ENCODE data around the gene SMIM3.
A peak's percentile ranks its signal among the peaks of the same experiment; 100 is the strongest.
"Not testable (repeated sequence)": the region's sequence is repeated elsewhere in the genome, so short reads cannot be mapped to it uniquely, and the experiment has no call there.

SMIM3 gene, protein sequence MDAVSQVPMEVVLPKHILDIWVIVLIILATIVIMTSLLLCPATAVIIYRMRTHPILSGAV

DNA sequence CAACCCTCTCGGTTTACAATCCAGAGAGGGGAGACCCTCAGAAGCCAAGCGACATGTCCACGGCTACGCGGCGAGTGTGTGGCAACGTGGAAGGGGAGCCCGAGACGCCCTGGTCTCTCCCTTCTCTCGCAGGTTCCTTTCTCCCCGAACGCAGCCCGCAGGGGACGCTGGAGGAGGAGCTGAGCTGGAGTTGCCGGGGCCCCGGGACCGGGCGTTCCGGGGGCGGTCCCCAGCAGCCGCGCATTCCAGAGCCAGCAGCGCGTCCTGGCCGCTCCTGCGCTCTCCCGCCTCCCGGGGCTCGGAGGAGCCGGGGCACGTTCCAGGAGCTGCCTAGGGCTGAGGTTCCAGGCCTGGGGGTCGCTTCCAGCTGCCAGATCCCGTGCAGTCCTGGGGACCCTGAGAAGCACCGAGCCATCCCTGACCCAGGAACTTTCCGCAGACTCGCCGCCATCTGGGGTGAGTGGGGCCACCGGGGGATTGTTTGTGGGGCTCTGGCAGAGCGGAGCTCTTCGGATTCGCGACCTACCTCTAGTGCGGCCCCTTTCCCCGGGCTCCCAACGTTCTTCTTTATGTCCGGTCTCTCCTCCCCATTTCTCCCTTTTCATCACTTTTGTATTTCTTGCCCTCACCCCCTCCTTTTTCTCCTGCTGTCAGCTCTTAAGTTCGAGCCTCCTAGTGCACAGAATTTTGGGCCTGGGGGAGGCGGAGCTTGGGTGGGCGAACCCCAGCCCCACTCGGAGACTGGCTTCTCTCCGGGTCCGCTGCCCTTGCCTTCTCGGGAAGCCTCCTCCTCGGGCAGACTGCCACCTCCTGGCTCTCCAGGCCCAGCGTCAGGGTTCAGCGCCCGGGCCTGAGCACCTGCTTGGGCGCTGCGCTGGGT, at the start of gene SMIM3:
SMIM3 (plus strand) TSS at position 241 of the 880 bp plus-strand sequence. CDS start 16,684 bp downstream, outside the sequence.
- peak; percentile 87 for DNase-seq

DNA sequence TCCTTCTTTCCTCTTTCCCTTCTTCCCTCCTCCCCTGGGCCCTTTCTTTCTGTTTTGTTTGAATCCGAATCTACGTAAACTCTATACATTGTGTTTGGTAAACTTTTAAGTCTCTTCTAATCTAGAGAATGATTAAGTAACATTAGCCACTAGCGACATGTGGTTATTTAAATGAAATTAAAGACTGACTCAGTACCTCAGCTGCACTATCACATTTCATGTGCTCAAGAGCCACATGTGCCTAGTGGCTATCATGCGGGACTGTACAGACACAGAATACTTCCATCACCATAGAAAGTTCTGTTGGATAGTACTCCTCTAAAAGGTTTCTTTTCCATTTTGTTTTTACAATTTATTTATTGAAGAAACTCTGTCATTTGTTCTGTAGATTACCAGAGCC, 48.7 kb upstream of the SMIM3 start:
- DNase-seq, result no peak

DNA sequence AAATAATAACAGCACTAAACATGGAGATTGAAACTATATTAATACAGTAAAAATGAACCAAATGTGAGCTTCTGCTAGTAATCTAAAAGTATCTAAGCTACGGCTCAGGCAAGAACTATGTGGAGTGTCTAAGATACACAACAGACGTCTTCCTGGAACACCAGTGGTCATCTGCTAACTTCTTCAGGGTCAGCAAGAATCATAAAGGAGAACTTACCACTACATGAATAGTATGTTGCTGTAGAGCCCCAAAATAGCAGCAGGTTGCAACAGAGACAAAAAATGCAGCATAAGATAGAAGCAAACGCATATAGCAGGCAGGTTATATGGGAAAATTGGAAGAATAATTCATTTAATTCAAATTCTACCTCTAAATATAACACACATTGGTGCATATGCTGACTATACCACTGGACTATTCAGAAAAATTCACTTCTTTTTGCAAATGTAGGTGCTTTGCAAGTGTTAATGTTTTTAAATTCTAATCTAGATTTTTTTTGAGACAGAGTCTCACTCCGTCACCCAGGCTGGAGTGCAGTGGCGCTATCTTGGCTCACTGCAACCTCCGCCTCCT, 46.8 kb upstream of the SMIM3 start:
- no peak for DNase-seq

DNA sequence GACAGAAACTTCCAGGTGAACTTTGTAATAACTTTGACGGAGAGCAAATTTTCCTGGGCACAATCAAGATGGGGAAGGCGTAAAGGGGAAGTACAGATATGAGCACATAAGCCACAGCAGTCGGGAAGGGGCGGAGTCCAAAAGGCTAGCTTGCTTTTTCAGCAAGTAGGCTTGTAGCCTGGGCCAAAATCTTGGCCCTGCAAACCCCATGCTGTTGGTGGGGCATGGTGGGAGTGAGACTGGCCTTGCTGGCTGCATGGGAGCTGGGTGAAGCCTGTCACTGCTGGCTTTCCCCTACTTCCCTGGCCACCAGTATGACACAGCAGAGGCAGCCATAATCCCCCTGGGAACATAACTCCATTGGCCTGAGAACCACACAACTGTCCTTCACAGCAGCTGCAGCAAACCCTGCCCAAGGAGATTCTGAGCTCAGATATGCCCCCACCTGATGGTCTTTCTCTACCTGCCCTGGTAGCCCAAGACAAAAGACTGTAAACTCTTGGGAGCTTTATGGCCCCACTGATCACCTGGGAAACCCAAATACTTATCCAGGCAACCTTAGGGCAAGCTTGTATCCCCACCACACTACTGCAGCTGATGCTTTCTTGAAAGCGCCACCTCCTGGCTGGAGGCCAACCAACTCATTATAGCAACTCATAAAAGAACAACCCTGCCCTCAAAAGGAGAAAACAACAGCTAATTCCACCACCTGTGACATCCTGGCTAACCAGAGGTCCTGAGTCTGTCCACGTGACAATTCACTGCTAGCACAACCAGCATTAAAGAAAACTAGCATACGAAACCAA, 43.8 kb upstream of the SMIM3 start:
- peak; percentile 29 for DNase-seq

DNA sequence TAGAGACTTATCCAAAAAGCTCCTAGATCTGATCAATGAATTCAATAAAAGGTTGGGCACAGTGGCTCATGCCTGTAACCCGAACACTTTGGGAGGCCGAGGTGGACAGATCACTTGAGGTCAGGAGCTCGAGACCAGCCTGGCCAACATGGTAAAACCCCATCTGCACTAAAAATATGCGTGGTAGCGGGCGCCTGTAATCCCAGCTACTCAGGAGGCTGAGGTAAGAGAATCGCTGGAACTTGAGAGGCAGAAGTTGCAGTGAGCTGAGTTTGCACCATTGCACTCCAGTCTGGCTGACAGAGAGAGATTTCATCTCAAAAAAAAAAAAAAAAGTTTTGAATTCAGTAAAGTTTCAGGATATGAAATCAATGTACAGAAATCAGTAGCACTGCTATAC, 39.7 kb upstream of the SMIM3 start:
- DNase-seq, result no peak

DNA sequence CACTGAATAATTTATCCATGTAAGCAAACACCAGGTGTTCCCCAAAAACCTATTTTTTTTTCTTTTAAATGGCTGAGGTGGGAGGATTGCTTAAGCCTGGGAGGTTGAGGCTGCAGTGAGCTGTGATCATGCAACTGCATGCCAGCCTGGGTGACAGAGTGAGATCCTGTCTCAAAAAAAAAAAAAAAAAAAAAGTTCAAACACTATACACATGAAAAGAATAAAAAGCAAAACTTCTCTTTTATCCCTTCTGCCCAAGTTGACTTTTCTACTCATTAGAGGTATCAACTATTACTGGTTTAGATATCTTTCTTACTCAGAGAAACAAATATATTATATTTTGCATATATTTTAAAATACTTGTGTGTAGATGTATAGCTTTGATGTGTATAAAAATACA, 37.6 kb upstream of the SMIM3 start:
- DNase-seq, result no peak

DNA sequence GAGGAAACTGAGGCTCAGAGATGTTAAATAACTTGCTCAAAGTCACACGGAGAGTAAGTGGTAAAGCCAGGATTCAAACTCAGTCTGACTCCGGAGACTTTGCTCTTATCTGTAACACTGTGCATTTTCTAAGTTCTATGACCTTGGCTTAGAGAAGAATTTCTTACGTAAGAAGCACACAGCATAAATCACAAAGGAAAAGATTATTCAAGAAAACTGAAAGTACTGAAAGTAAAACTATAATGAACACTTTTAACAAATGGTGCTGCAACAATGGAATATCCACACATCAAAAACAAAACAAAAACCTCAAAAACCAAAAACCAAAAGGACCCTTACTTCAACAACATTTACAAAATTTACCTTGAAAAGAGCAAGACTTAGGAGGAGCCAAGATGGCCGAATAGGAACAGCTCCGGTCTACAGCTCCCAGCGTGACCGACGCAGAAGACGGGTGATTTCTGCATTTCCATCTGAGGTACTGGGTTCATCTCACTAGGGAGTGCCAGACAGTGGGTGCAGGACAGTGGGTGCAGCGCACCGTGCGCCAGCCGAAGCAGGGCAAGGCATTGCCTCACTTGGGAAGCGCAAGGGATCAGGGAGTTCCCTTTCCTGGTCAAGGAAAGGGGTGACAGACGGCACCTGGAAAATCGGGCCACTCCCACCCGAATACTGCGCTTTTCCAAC, 36.0 kb upstream of the SMIM3 start:
- not testable (repeated sequence) for DNase-seq

DNA sequence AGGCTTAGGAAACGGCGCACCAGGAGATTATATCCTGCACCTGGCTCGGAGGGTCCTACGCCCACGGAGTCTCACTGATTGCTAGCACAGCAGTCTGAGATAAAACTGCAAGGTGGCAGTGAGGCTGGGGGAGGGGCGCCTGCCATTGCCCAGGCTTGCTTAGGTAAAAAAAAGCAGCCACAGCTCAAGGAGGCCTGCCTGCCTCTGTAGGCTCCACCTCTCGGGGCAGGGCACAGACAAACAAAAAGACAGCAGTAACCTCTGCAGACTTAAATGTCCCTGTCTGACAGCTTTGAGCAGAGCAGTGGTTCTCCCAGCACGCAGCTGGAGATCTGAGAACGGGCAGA, 35.4 kb upstream of the SMIM3 start:
- DNase-seq, result not testable (repeated sequence)

DNA sequence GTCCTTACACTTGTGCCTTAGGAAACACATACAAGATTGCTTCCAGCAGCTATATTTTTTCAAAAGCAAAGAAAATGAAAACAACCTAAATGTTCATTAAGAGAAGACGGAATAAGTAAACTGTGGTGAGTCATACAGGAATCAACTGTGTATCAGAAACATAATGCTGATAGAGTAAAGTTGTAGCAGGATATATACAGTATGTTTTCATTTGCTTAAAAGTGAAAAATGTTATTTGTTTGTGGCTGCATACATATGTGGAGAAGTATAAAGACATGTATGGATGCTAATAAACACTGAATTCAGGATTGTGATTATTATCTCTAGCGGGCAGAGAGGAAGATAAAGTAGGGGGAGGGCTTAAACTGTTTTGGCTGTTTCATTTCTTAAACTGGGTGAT, 28.1 kb upstream of the SMIM3 start:
- DNase-seq, result no peak

DNA sequence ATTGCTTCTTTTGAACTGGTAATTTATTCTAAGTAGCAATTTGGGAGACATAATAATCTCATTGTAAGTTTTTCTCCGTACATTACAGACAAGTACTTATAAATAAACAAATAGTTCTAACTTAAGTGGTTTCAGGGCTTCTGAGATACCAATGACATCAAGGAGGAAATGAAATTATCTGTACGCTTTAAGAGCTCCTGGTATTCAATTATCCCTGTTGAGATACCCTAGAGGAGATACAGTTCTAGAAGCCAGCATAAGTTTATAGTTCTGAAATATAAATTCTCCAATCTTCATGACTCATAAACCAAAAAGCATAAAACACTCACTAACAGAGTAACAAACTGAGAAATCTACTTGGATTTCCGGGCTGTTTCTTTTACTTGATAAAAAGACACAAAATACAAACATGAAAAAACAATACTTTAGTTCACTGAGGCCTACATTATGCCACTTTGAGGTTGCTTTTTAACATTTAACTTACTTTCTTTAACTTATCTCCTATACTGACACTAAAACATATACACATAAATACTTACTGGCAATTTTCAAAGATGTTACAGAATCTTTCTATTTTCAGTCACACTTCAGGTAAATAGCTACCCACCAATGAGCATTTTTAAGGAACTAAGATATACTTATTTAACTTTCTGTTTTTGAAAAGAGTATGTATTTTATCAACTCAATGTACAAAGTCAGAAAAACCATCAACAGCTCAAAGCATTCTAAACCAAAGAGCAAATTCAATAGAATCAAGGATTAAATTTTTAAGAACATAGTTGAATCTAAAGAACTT, 27.3 kb upstream of the SMIM3 start:
- no peak for DNase-seq

DNA sequence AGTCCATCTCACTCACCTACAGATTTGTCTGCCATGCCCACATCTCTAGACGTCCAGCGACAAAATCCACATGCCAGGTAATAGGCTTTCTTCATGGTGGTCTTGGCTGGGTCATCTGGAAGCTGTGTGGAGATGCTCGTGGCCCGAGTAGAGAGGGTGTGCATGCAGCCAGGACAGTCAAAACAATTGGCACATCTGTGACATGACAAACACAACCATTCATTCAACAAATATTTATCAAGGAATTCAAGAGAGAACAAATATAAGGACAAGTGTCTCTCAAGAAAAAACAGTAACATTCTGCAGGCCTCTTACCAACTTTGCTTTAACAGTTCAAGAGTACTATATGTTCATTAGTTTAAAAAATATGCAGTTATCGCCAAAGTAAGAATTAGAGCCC, 25.1 kb upstream of the SMIM3 start:
- DNase-seq, result no peak

DNA sequence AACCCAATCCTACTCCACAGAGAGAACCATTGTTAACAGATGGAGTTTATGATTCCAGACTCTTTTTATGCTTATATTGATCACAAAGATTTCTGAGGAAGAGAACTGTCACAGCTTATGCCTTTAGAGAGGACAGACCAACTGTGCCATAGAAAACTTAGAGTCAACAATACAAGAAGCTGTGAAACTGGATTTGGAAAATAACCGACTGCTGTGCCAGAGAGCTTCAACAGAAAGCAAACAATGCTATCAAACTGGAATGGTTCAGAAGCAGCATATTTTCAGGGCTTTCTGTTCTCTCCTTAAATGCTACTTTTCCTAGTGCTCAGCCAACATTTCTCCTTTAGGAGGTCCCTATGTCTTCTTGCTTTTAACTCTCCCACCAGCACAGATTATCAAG, 24.7 kb upstream of the SMIM3 start:
- no peak for DNase-seq

DNA sequence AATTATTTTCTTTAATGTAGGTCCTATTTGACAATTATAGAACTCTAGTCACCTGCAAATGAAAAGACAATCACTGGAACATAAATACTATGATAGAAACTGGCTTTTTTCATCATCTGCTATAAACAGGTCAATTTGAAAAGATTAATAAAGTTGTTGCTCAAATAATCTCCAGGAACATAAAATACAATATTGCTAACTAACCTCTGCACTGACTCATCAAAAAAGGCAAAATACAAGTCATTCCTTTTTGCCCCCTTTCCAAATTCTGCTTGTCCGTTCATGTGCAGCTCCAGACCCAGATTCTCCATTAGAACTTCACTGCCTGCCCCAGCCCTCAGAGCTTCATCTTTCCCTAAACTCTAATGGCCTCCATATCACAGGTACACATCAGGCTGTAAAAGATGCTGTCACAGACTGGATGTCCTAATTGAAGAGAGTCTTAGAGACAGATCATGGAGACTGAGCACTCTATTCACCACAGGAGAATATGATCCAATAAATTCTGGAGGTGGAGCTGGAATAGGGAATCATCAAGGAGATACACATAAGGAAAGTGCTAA, 21.4 kb upstream of the SMIM3 start:
- DNase-seq, result no peak

DNA sequence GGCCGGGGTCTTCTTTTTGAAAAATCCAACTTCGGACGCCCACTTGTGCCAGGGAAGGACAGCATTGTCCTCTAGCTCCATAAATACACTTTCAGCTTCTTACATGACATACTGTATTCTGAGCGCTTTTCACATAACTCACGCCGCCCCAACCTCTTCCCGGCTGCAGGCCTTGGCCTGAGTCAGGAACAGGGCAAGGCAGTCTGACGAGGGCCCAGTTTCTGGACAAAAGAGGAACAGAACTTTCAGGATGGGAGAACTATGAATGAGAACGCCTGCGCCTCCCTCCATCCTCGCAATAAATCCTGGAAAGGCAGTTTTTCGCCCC, 20.4 kb upstream of the SMIM3 start:
- DNase-seq, result no peak

DNA sequence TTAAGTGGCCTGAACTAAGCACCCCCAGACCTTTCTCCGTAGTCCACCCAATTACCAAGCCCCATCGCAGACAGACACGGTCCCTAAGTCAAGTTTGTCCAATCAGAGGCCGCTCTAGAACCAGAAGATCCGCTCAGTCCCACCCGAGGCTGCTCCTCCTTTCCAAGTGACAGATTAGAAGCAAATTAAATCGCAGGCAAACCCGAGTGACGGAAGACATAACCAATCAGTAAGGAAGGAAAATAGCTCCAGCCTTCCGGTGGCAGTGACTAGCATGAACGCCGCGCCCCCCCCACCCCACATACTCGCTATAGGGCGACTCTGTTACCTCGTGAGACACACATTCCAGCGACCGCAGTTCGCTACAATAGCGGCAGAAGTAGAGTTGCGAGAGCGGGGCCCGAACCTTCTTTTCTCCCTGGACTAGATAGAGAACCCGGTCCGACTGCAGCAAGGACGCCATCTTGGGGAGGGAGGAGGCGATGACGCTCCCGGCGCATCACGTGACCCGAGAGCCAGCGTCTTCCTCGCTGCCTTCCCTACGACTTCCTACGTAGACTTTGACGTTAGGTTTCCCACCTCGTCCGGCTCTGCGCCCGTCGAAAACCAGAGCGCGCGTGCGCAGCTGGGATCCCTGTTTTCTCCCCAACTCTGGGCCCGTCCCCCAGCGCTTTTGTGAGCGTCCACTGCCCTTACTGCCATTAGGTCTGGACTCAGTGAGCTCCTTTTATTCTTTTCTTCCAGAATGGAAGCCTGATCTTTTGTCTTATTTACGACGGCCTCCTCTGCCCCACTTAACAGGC, 19.8 kb upstream of the SMIM3 start, which contains the start of gene DCTN4:
DCTN4 (minus strand) TSS at position 487 of the 803 bp plus-strand sequence; CDS start at position 463, 24 bp downstream.
- DNase-seq, result peak; percentile 97

DNA sequence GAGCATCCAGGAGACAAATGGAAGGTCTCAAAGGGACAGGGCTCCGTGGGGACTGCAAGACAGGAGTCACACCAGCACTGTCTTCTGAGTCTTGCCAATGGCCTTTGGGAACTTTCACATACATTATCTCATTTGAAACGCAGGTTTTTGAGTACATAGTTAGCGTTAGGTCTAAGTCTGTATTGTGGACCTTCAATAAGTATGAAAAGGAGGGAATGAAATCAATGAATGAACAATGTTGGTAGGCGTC, 19.3 kb upstream of the SMIM3 start:
- no peak for DNase-seq

DNA sequence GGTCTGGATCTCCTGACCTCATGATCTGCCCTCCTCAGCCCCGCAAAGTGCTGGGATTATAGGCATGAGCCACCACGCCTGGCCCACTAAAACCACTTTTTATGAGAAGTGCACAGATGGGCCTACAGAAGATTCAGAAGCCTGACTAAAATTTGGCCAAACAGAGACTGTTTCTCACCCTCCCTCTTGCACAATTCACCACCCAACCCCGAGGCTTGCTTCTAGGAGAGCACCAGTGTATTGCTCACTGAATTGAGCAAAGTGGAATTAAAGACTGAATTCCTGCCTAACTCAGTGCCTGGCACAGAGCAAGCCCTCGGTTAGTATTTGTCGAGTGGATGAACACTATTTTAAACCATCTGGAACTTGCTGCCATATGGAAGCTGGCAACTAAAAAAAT, 16.3 kb upstream of the SMIM3 start:
- DNase-seq, result no peak

DNA sequence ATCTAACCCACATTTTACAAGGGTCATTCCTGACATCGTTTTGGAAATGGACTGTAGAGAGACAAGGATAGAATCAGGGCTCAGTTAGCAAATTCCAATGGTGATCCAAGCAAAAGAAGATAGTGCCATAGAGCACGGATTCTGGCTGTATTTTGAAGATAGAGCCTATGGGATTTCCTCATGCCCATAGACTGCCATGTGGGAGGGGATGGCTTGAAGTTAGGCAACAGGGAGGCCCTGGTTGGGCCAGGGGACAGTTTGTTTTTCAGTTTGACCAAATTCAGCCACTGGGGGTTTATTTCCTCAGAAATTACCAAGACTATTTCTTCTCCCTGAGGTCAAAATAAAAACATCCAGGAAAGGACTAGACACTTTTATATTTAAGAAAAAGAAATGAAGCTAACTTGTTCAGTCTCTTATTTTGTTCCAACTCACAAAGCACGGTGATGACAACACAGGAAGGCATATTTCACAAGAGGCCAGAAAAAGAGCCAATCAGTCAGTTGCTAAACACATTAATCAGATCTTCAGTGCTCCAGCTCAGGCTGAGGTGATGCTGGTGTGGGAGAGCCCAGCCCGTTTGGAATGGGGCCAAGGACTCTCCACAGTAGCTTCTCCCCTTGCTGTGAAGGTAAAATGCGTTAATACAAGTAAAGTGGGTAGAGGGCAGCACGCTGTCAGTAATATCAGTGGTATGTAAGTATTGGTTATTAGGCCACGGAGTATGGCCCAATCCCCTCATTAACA, 15.4 kb upstream of the SMIM3 start:
- DNase-seq, result no peak

DNA sequence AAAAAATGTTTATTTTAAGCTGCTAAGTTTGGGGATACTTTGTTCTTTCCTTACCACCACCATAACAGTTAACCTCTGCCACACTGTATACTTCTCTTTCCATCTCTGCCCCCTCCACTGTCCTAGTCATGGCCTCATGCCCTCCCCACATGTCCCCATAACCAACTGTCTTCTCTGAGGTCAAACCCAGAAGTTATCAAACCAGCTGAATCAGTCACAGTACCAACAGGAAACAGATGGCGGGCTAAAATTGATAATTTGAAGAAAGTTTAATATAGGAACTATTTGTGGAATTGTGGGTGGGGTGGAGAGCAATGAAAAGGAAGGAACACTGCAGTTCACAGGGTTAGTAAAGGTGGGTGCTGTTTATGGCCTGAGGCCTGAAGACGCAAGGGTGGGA, 14.0 kb upstream of the SMIM3 start:
- DNase-seq, result no peak

DNA sequence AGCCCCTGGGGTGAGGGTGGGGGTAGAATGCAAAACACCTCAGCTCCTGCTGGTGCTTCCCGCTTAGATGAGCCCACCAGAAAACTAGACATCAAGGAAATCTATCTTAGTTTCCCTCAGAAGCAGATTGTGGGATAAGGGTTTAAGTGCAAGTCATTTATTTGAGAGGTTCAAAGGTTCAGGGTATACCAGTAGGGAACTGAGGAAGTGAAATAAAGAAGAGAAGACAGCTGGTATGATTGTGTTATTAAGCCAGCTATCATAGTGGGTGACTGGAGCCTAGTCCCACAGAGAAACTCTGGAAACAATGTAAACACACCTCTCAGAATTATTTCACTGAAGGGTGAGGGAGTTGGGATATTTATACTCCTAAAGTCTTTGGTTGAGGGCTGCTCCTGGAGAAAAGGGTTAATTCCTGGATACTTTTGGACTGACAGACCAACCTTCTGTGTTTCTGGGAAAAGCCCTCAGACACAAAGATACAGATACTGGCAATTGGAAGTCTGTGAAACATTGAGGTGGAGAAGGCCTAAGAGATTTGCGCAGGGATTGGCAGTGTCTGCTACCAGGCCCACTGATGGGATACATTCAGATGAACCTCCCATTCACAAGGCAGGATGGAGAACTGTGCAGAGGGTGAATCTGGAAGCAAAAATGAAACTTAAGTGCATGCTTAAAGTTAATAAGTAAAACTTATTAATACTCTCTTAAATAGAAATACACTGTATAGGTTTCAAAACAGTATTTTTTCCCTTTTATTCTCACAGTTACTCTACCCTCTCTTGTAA, 13.4 kb upstream of the SMIM3 start:
- no peak for DNase-seq

All from left hindlimb (tissue), 1 donor.